Stimulated activated CD4-positive, alpha-beta T cell treated with anti-CD3 and anti-CD28 coated beads, Interleukin-15, amount 100 ng/mL, for 24 hours (primary cell): Measurements from ENCODE around the gene AIG1.
"Not testable (repeated sequence)": the region's sequence is repeated elsewhere in the genome, so short reads cannot be mapped to it uniquely, and the experiment has no call there.

ENCODE experiments used
- DNase-seq: peaks from one replicate; pipeline ENCODE4 v3.0.0-alpha.2; 2020

The AIG1 gene

GRCh38 chr6:143059663-143060353, 881 bp upstream of the AIG1 start:
- DNase-seq, result peak; percentile 41

GRCh38 chr6:143060354-143060805, 309 bp upstream of the AIG1 start:
- DNase-seq, result peak; percentile 80

- DNase-seq, result no peak
These were observed 1.1 kb downstream of the AIG1 start for GRCh38 chr6:143061597-143062385.

- no peak for DNase-seq
These were observed 1.9 kb downstream of the AIG1 start for GRCh38 chr6:143062551-143062950.

- DNase-seq, result no peak
These were observed 2.9 kb downstream of the AIG1 start for GRCh38 chr6:143063631-143064030.

GRCh38 chr6:143064271-143064670, 3.6 kb downstream of the AIG1 start:
- no peak for DNase-seq

- no peak for DNase-seq
These were observed 4.4 kb downstream of the AIG1 start for GRCh38 chr6:143064951-143065683.

GRCh38 chr6:143068001-143068400, 7.3 kb downstream of the AIG1 start:
- no peak for DNase-seq

- no peak for DNase-seq
These were observed 13.4 kb downstream of the AIG1 start for GRCh38 chr6:143074101-143074500.

GRCh38 chr6:143074670-143075318, 14.1 kb downstream of the AIG1 start:
- no peak for DNase-seq

GRCh38 chr6:143078468-143079324, 18.0 kb downstream of the AIG1 start:
- DNase-seq, result no peak

- no peak for DNase-seq
These were observed 18.6 kb downstream of the AIG1 start for GRCh38 chr6:143079325-143079640.

GRCh38 chr6:143082274-143082673, 21.6 kb downstream of the AIG1 start:
- DNase-seq, result not testable (repeated sequence)

GRCh38 chr6:143084019-143084418, 23.3 kb downstream of the AIG1 start:
- DNase-seq, result not testable (repeated sequence)

GRCh38 chr6:143087335-143087734, 26.6 kb downstream of the AIG1 start:
- DNase-seq, result not testable (repeated sequence)

GRCh38 chr6:143087856-143088255, 27.2 kb downstream of the AIG1 start:
- no peak for DNase-seq

- DNase-seq, result no peak
These were observed 29.8 kb downstream of the AIG1 start for GRCh38 chr6:143090314-143091044.

GRCh38 chr6:143092768-143093167, 32.1 kb downstream of the AIG1 start:
- no peak for DNase-seq

- no peak for DNase-seq
These were observed 32.6 kb downstream of the AIG1 start for GRCh38 chr6:143093290-143093689.

- no peak for DNase-seq
These were observed 35.7 kb downstream of the AIG1 start for GRCh38 chr6:143096403-143096802.

GRCh38 chr6:143097224-143097795, 36.6 kb downstream of the AIG1 start:
- no peak for DNase-seq
